Psoas muscle (tissue), 8 donors: ENCODE measurements around the gene DYNC1LI2. TPM values are rescaled to one million over a fixed set of nuclear protein-coding genes. Genes with fewer than 3 reads are reported as not detected.

ENCODE experiments used
- ATAC-seq, 4 donors: fragments of 200-7000 bp; cut with Tn5 transposase; one replicate each; pipeline ENCODE4 v1.9.1; 2020; ENCODE audit warnings: moderate library complexity in 3 of 4, mild to moderate bottlenecking in 2 of 4
- DNase-seq, 2 donors: peaks; one replicate each; pipeline ENCODE4 v3.0.0-alpha.2; 2020
- H3K27ac ChIP-seq: fragments of 200-600 bp; one replicate; pipeline ENCODE4 v1.8.0; 2022
- H3K27me3 ChIP-seq, 3 donors: fragments of 200-600 bp in 1 of 3; one replicate each; pipeline versions ENCODE4 v1.6.1 to v1.8.0; 2013 to 2022; ENCODE audit warnings: low read length in 2 of 3, mild to moderate bottlenecking in 2 of 3, moderate library complexity in 1 of 3; ENCODE audit not compliant: insufficient read depth in 3 of 3
- H3K36me3 ChIP-seq, 2 donors: fragments of 200-600 bp in 1 of 2; one replicate each; pipeline versions ENCODE4 v1.6.1 to v1.8.0; 2013 to 2022; ENCODE audit warnings: low read depth in 1 of 2, mild to moderate bottlenecking in 1 of 2, moderate library complexity in 1 of 2; ENCODE audit not compliant: insufficient read depth in 1 of 2
- H3K4me1 ChIP-seq: fragments of 200-600 bp; one replicate; pipeline ENCODE4 v1.8.0; 2022
- H3K4me3 ChIP-seq: fragments of 200-600 bp; one replicate; pipeline ENCODE4 v1.8.0; 2022; ENCODE audit warnings: mild to moderate bottlenecking
- H3K9me3 ChIP-seq: fragments of 200-600 bp; one replicate; pipeline ENCODE4 v1.8.0; 2022
- WGBS, 3 donors: extraction: QIAGEN DNeasy Blood & Tissue Kit; methylation state at CpG; one replicate each; pipeline versions ENCODE4 v1.1.6 to v1.1.7; 2013; 5-methylcytosine and 5-hydroxymethylcytosine counted together
- intact Hi-C, 2 donors: fragments of 100-400 bp; cut with DNase I; formaldehyde crosslinking; loops; one replicate each; pipeline versions ENCODE4 v1.11.0 to v1.14.2; 2022
- polyA plus RNA-seq, 3 donors: library from polyadenylated mRNA; stranded (reverse); fragments of 200-250 nt; gene quantifications; one replicate each; pipeline ENCODE4 v1.2.3, GENCODE V29; 2013
- total RNA-seq, 4 donors: library from RNA; stranded (reverse); fragmentation: NEBNext Ultra II Directional in 2 of 4; extraction: Animal tissue kit (Norgen Biotek cat#: 25700) in 2 of 4; gene quantifications; one replicate each; pipeline versions ENCODE4 v1.2.1 to v1.2.4, GENCODE V29; 2021 to 2023
- TF ChIP-seq, protein P1 (sequence below): fragments of 200-600 bp; IDR thresholded peaks from one replicate; pipeline ENCODE4 v1.8.0; 2022; ENCODE audit warnings: antibody characterized with exemption
- donor health status: healthy with polysubstance abuse.
- donor health status: DM: no; HTN: no; CAD: no; lungs with moderate emphysema.
- donor health status: Bipolar disorder and iron deficiency.
- donor health status: healthy.
- donor health status: DM: yes; HTN: yes; CAD: no.
- donor health status: DM: no; HTN: no; CAD: no.
- donor health status: DM: no; HTN: no; CAD: no.
- donor health status: DM: yes; HTN: yes; CAD: no.

The DYNC1LI2 gene
- total and polyA plus RNA-seq, 7 donors, result 30.8 to 76.0 (median 63.5) TPM

DNA sequence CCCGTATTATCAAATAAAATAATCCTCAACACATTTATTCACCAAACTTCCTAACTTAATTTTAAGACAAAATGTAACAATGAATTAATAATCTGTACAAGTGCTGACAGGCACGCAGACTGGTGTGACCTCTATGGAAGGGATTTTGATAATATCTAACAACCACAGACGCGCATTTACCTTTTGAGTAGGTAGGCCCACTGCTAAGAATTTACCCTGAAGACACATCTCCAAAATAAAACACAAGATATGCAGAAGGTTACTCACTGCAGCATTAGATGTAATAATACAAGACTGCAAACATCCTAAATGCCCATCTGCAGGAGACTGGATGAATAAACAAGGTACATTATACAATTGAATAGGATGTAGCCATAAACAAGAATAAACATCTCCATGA is 32.2 kb downstream of the DYNC1LI2 start:
- TF ChIP-seq, protein P1, sequence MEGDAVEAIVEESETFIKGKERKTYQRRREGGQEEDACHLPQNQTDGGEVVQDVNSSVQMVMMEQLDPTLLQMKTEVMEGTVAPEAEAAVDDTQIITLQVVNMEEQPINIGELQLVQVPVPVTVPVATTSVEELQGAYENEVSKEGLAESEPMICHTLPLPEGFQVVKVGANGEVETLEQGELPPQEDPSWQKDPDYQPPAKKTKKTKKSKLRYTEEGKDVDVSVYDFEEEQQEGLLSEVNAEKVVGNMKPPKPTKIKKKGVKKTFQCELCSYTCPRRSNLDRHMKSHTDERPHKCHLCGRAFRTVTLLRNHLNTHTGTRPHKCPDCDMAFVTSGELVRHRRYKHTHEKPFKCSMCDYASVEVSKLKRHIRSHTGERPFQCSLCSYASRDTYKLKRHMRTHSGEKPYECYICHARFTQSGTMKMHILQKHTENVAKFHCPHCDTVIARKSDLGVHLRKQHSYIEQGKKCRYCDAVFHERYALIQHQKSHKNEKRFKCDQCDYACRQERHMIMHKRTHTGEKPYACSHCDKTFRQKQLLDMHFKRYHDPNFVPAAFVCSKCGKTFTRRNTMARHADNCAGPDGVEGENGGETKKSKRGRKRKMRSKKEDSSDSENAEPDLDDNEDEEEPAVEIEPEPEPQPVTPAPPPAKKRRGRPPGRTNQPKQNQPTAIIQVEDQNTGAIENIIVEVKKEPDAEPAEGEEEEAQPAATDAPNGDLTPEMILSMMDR, result no peak
- Histone ChIP-seq H3K27me3 (no peaks in the 10 kb centered on the region), H3K9me3 (no peaks in the 10 kb centered on the region), H3K36me3 (peaks cover 8 to 56% of the 10 kb centered on the region in 2 donors), H3K27ac (no peak overlapping the region), H3K4me1 (no peaks in the 10 kb centered on the region), H3K4me3 (no peak overlapping the region)
- no peak for ATAC-seq
- 97 to 99% (median 98%) methylated on average over 4 of the region's 4 CpGs for WGBS, 3 donors
- DNase-seq, result no peak
- intact Hi-C loops, result no loop called here

DNA sequence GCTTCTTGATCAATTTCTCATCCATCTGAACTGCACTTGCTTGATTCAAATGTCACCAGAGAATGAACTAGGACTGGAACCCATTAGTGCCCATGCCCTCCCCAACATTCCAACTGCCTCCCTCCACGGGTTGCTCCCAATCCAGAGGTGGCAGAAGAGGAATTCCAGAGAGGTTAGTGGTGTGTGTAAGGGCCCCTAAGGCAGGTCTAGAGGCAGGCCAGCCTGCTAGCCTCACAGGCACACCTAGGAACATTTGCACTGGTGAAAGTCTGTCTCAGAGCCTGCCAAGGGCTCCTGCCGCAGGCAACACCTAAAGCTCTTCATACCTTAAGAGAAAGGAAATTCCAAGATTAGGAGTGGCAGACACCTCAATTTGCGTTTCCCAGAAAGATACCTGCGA is 33.6 kb downstream of the DYNC1LI2 start:
- H3K4me1 ChIP-seq, result peaks cover 8% of the 10 kb centered on the region
- WGBS, 3 donors, result 81 to 86% (median 84%) methylated on average over 4 of the region's 4 CpGs
- intact Hi-C loops, result no loop called here
- H3K36me3 ChIP-seq, result peaks cover 3 to 41% of the 10 kb centered on the region in 2 donors
- no peak for DNase-seq
- H3K9me3 ChIP-seq, result no peaks in the 10 kb centered on the region
- H3K4me3 ChIP-seq, result no peak overlapping the region
- TF ChIP-seq, protein P1, result no peak
- no peaks in the 10 kb centered on the region for H3K27me3 ChIP-seq
- ATAC-seq, result no peak
- H3K27ac ChIP-seq, result no peak overlapping the region

DNA sequence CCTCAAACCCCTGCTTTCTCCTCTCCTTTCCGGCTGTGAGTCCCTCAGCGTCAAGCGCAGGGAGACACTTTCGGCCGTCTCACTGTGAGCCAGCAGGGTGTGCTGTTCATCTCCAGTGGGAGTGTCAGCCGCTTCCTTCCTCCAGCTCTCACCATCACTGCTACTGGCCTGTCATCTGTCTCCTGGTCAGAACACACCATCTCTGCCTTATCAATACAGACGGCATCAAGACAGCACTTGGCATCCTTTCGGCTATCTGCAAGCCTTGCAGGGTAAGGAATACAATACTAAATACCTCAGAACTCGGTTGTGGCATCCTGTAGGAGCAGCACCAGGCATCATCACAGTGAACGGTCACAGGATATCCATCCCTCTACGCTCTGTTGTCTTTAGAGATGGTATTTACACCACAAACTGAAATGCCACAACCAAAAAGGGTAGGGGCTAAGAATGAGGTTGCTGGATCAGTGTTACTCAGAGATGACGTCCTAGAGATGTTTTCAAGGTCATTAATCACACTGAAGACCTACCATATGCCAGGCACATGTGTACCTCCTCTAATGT is 34.2 kb downstream of the DYNC1LI2 start:
- Histone ChIP-seq H3K27ac (no peak overlapping the region), H3K4me3 (no peak overlapping the region), H3K27me3 (no peaks in the 10 kb centered on the region), H3K4me1 (peaks cover 8% of the 10 kb centered on the region), H3K9me3 (no peaks in the 10 kb centered on the region), H3K36me3 (peaks cover 0 to 35% of the 10 kb centered on the region in 2 donors)
- intact Hi-C loops, result no loop called here
- 47 to 59% (median 59%) methylated on average over 12 of the region's 12 CpGs for WGBS, 3 donors
- peak in 1 of 4 donors; percentile 17 for ATAC-seq
- DNase-seq, result peak; percentile 33 to 57
- TF ChIP-seq, protein P1, result peak; percentile 14

DNA sequence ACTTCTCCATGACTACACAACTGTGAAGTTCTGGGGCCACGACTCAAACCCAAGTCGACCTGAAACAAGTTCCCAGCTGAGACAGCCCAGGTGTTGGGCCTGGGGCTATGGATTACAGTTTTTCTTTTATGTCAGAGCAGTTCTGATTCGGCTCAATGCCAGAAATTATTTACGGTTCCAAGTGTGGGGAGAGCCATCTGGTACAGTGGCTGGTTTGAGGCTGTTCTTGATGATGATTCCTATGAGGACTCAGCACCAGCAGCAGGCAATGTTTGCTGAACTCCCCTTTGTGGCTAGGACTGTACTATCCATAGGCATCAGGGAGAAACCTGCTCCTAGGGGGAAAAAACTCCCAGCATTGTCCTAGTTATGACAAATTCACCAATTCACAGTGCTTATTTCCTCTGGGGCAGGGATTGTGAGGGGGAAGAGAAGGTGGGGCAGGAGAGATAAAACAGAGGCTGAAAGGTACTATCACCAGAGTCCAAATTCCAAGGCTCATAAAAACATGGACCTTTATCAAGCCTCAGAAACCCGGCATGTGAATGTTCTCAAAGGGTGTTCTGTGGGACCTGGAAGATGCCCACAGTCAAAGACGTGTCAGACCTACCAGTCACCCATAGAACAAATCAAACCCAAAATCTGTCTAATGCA is 36.6 kb downstream of the DYNC1LI2 start:
- H3K27ac ChIP-seq, result no peak overlapping the region
- 30 to 46% (median 38%) methylated on average over 6 of the region's 6 CpGs for WGBS, 3 donors
- ATAC-seq (no peak), DNase-seq (no peak)
- intact Hi-C loops, result no loop called here
- TF ChIP-seq, protein P1, result no peak
- no peaks in the 10 kb centered on the region for H3K27me3 ChIP-seq
- peaks cover 8% of the 10 kb centered on the region for H3K4me1 ChIP-seq
- H3K9me3 ChIP-seq, result no peaks in the 10 kb centered on the region
- peaks cover 0 to 11% of the 10 kb centered on the region in 2 donors for H3K36me3 ChIP-seq
- no peak overlapping the region for H3K4me3 ChIP-seq

DNA sequence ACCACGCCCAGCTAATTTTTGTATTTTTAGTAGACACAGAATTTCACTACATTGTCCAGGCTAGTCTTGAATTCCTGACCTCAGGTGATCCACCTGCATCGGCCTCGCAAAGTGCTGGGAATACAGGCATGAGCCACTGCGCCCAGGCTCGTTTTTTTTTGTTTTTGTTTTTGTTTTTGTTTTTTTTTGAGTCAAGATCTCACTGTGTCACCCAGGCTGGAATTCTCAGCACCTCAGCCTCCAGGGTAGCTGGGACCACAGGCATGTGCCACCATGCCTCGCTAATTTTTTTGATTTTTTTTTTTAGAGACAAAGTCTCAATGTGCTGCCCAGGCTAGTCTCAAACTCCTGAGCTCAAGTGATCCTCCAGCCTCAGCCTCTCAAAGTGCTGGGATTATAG is 37.3 kb downstream of the DYNC1LI2 start:
- intact Hi-C loops, result no loop called here
- no peak overlapping the region for H3K4me3 ChIP-seq
- H3K36me3 ChIP-seq, result peaks cover 0 to 7% of the 10 kb centered on the region in 2 donors
- DNase-seq, result no peak
- 85 to 90% (median 87%) methylated on average over 6 of the region's 6 CpGs for WGBS, 3 donors
- H3K4me1 ChIP-seq, result peaks cover 8% of the 10 kb centered on the region
- no peak for ATAC-seq
- no peak overlapping the region for H3K27ac ChIP-seq
- TF ChIP-seq, protein P1, result no peak
- no peaks in the 10 kb centered on the region for H3K9me3 ChIP-seq
- no peaks in the 10 kb centered on the region for H3K27me3 ChIP-seq
